ENCODE measurements around the gene EIF2S2. TPM values are rescaled to one million over a fixed set of nuclear protein-coding genes. Genes with fewer than 3 reads are reported as not detected.

Gene EIF2S2
- total and polyA plus RNA-seq, 2 experiments from 2014 or later: 40.9 to 75.8 TPM

GRCh38 chr20:34045930-34046725, 65.9 kb downstream of the EIF2S2 start:
- DNase-seq (ENCODE audit: low spot score): peak; percentile 30
- Histone ChIP-seq H4K20me1 (ENCODE audit: insufficient read depth, poor library complexity, severe bottlenecking) (peaks cover 85% of the 10 kb centered on the region), H3K9me2 (replicated peaks; ENCODE audit: insufficient read depth) (no peaks in the 10 kb centered on the region), H3K36me3 (replicated peaks; ENCODE audit: insufficient read depth, low read depth) (no peaks in the 10 kb centered on the region), H3K27me3 (no peaks in the 10 kb centered on the region), H3K4me3 (no peak overlapping the region), H3K4me1 (ENCODE audit: insufficient read depth) (peaks cover 17% of the 10 kb centered on the region), H3K4me2 (peak overlapping the region; percentile 18), H3K27ac (peak overlapping the region; percentile 39), H3K79me2 (peaks cover 83% of the 10 kb centered on the region), H3K9me3 (ENCODE audit: low read depth) (no peaks in the 10 kb centered on the region), H2AFZ (no peak overlapping the region)
- WGBS (ENCODE audit: low lambda C conversion rate, missing lambda C conversion rate): 63% methylated on average over 5 of the region's 5 CpGs
- no peak for TF ChIP-seq EZH2phosphoT487 (IDR thresholded peaks at IDR 0.05; ENCODE audit: low read depth, severe bottlenecking, unreplicated experiment)
- TF ChIP-seq CTCF (IDR thresholded peaks at IDR 0.05; ENCODE audit: poor library complexity): no peak
- no peak for TF ChIP-seq EZH2 (IDR thresholded peaks at IDR 0.05; ENCODE audit: borderline replicate concordance)

GRCh38 chr20:34045294-34045693, 66.7 kb downstream of the EIF2S2 start:
- DNase-seq (ENCODE audit: low spot score): peak; percentile 61
- no peaks in the 10 kb centered on the region for H3K9me3 ChIP-seq (ENCODE audit: low read depth)
- no peaks in the 10 kb centered on the region for H3K9me2 ChIP-seq (replicated peaks; ENCODE audit: insufficient read depth)
- H3K4me2 ChIP-seq: peak overlapping the region; percentile 28
- peaks cover 17% of the 10 kb centered on the region for H3K4me1 ChIP-seq (ENCODE audit: insufficient read depth)
- WGBS (ENCODE audit: low lambda C conversion rate, missing lambda C conversion rate): 11% methylated on average over 2 of the region's 2 CpGs
- peaks cover 83% of the 10 kb centered on the region for H3K79me2 ChIP-seq
- H3K27me3 ChIP-seq: no peaks in the 10 kb centered on the region
- no peak overlapping the region for H3K4me3 ChIP-seq
- no peaks in the 10 kb centered on the region for H3K36me3 ChIP-seq (replicated peaks; ENCODE audit: insufficient read depth, low read depth)
- H3K27ac ChIP-seq: peak overlapping the region; percentile 37
- no peak for TF ChIP-seq EZH2 (IDR thresholded peaks at IDR 0.05; ENCODE audit: borderline replicate concordance)
- no peak for TF ChIP-seq EZH2phosphoT487 (IDR thresholded peaks at IDR 0.05; ENCODE audit: low read depth, severe bottlenecking, unreplicated experiment)
- TF ChIP-seq CTCF (IDR thresholded peaks at IDR 0.05; ENCODE audit: poor library complexity): no peak
- peaks cover 86% of the 10 kb centered on the region for H4K20me1 ChIP-seq (ENCODE audit: insufficient read depth, poor library complexity, severe bottlenecking)
- no peak overlapping the region for H2AFZ ChIP-seq

- TF ChIP-seq EZH2phosphoT487 (IDR thresholded peaks at IDR 0.05; ENCODE audit: low read depth, severe bottlenecking, unreplicated experiment) (no peak), CTCF (IDR thresholded peaks at IDR 0.05; ENCODE audit: poor library complexity) (no peak), EZH2 (IDR thresholded peaks at IDR 0.05; ENCODE audit: borderline replicate concordance) (no peak)
- Histone ChIP-seq H3K27me3 (no peaks in the 10 kb centered on the region), H3K79me2 (peaks cover 85% of the 10 kb centered on the region), H3K4me3 (no peak overlapping the region), H3K9me2 (replicated peaks; ENCODE audit: insufficient read depth) (no peaks in the 10 kb centered on the region), H3K4me2 (no peak overlapping the region), H4K20me1 (ENCODE audit: insufficient read depth, poor library complexity, severe bottlenecking) (peaks cover 89% of the 10 kb centered on the region), H3K27ac (no peak overlapping the region), H2AFZ (no peak overlapping the region), H3K36me3 (replicated peaks; ENCODE audit: insufficient read depth, low read depth) (no peaks in the 10 kb centered on the region), H3K9me3 (ENCODE audit: low read depth) (no peaks in the 10 kb centered on the region), H3K4me1 (ENCODE audit: insufficient read depth) (peaks cover 17% of the 10 kb centered on the region)
- DNase-seq (ENCODE audit: low spot score): no peak
These were observed 69.0 kb downstream of the EIF2S2 start for GRCh38 chr20:34043025-34043424.
